Endothelial cell of umbilical vein (primary cell): ENCODE data around the gene SLC4A2. TPM values are rescaled to one million over a fixed set of nuclear protein-coding genes. Genes with fewer than 3 reads are reported as not detected.
A peak's percentile ranks its signal among the peaks of the same experiment; 100 is the strongest.

Source experiments
- BruUV-seq: library from RNA; stranded (reverse); fragments of 400-500 nt; replicated peaks from 2 replicates; lab custom pipeline; 2021; lab: Mats Ljungman, UMichigan
- CTCF ChIA-PET: fragments of 300-600, 350-600 bp; sonication (Branson Sonifier 250); formaldehyde crosslinking; loops from one replicate; lab custom pipeline; 2021; ENCODE audit warnings: antibody characterized with exemption, inconsistent platforms; lab: Charles Lee
- POLR2A ChIA-PET: fragments of 300-600, 350-600 bp; sonication (Branson Sonifier 250); formaldehyde crosslinking; loops from one replicate; lab custom pipeline; 2021; ENCODE audit warnings: antibody characterized with exemption, inconsistent platforms; lab: Charles Lee
- DNase-seq: peaks from one replicate; pipeline ENCODE4 v3.0.0-alpha.2; 2011; ENCODE audit warnings: low read depth, low spot score
- FAIRE-seq: peaks from 2 replicates; lab custom pipeline; 2011; peaks lifted over from hg19 to GRCh38; lab: Jason Lieb, UNC
- H2AFZ ChIP-seq: 2 replicates; pipeline ENCODE4 v1.6.0; 2012; ENCODE audit warnings: low read depth, low read length, control low read depth, inconsistent platforms
- H3K27ac ChIP-seq: 2 replicates; pipeline ENCODE4 v1.5.1; 2011; ENCODE audit warnings: low read depth, mild to moderate bottlenecking, control low read depth, low read length, moderate library complexity; ENCODE audit not compliant: insufficient read depth
- H3K27me3 ChIP-seq, 2 experiments: 2 replicates each; pipeline versions ENCODE4 v1.6.0 to v1.6.1; 2011; ENCODE audit warnings: low read length in 2 of 2, mixed read lengths in 1 of 2; ENCODE audit not compliant: control insufficient read depth in 2 of 2, insufficient read depth in 2 of 2
- H3K36me3 ChIP-seq, 2 experiments: 2 replicates in 1 of 2; 3 replicates in 1 of 2; pipeline ENCODE4 v1.5.1; 2011; ENCODE audit warnings: low read length in 2 of 2, mild to moderate bottlenecking in 1 of 2, moderate library complexity in 1 of 2; ENCODE audit not compliant: control insufficient read depth in 2 of 2, insufficient read depth in 2 of 2; ENCODE audit errors: extremely low read depth in 1 of 2
- H3K4me1 ChIP-seq: 3 replicates; pipeline ENCODE4 v1.5.1; 2011; ENCODE audit warnings: mild to moderate bottlenecking, low read length; ENCODE audit not compliant: control insufficient read depth, insufficient read depth; ENCODE audit errors: extremely low read depth
- H3K4me2 ChIP-seq: 2 replicates; pipeline ENCODE4 v1.6.1; 2011; ENCODE audit warnings: low read length, control low read depth, mixed read lengths; ENCODE audit not compliant: insufficient read depth
- H3K4me3 ChIP-seq, 3 experiments: fragments of 200-600 bp in 1 of 3; sonication (generic), shearing (Covaris generic) in 1 of 3; replicated peaks in 1 of 3; 2 replicates each; pipeline ENCODE4 v1.5.1; 2011 to 2016; ENCODE audit warnings: control low read depth in 3 of 3, low read length in 3 of 3, mild to moderate bottlenecking in 2 of 3, inconsistent platforms in 1 of 3, low read depth in 1 of 3, moderate library complexity in 1 of 3; ENCODE audit not compliant: insufficient read depth in 1 of 3
- H3K79me2 ChIP-seq: 2 replicates; pipeline ENCODE4 v1.6.0; 2012; ENCODE audit warnings: low read length, inconsistent platforms; ENCODE audit not compliant: control insufficient read depth, insufficient read depth
- H3K9ac ChIP-seq: replicated peaks from 2 replicates; pipeline ENCODE3; 2011; ENCODE audit warnings: low read length, control low read depth; ENCODE audit not compliant: insufficient read depth; ENCODE audit errors: extremely low read depth
- H3K9me1 ChIP-seq: replicated peaks from 3 replicates; pipeline ENCODE4 v1.6.0; 2011; ENCODE audit warnings: mild to moderate bottlenecking, low read length; ENCODE audit not compliant: control insufficient read depth, insufficient read depth; ENCODE audit errors: extremely low read depth
- H3K9me3 ChIP-seq: replicated peaks from 2 replicates; pipeline ENCODE4 v1.5.1; 2012; ENCODE audit warnings: low read length, inconsistent platforms; ENCODE audit not compliant: control insufficient read depth, insufficient read depth
- H4K20me1 ChIP-seq: replicated peaks from 2 replicates; pipeline ENCODE3; 2011; ENCODE audit warnings: mild to moderate bottlenecking, low read length; ENCODE audit not compliant: control insufficient read depth, insufficient read depth; ENCODE audit errors: extremely low read depth
- EZH2 ChIP-seq: IDR thresholded peaks from 2 replicates; pipeline ENCODE4 v1.6.1; 2012; ENCODE audit warnings: borderline replicate concordance, low read depth, mild to moderate bottlenecking, moderate library complexity, low read length, inconsistent platforms; ENCODE audit not compliant: severe bottlenecking
- FOS ChIP-seq: IDR thresholded peaks from 2 replicates; pipeline ENCODE4 v1.6.1; 2011; ENCODE audit warnings: mild to moderate bottlenecking, low read length, moderate library complexity, borderline replicate concordance; ENCODE audit not compliant: insufficient read depth
- GATA2 ChIP-seq: IDR thresholded peaks from 2 replicates; pipeline ENCODE4 v1.7.0; 2011; ENCODE audit warnings: low read depth, mild to moderate bottlenecking, moderate library complexity, mixed read lengths, low read length; ENCODE audit not compliant: insufficient read length, insufficient read depth
- JUN ChIP-seq: IDR thresholded peaks from 2 replicates; pipeline ENCODE4 v1.6.1; 2011; ENCODE audit warnings: borderline replicate concordance, low read depth; ENCODE audit not compliant: insufficient read length, insufficient read depth
- MYC ChIP-seq: IDR thresholded peaks from one replicate; pipeline ENCODE4 v1.6.1; 2011; ENCODE audit warnings: mild to moderate bottlenecking, low read depth, low read length
- POLR2A ChIP-seq: IDR thresholded peaks from 2 replicates; pipeline ENCODE4 v1.6.1; 2012; ENCODE audit warnings: low read depth, mild to moderate bottlenecking, control low read depth, low read length
- POLR2AphosphoS5 ChIP-seq: IDR thresholded peaks from 2 replicates; pipeline ENCODE4 v1.6.1; 2012; ENCODE audit warnings: low read depth, mild to moderate bottlenecking, control low read depth, low read length, moderate library complexity; ENCODE audit not compliant: insufficient read depth
- dilution Hi-C: fragments of 300-500 bp; cut with MboI; formaldehyde crosslinking; loops from one replicate; pipeline ENCODE4 v1.15.0; 2019; ENCODE audit warnings: low sequenced_read_pairs; ENCODE audit not compliant: extremely low pct_ligation_motif_present
- intact Hi-C: fragments of 100-400 bp; cut with micrococcal nuclease; formaldehyde crosslinking; loops from one replicate; pipeline ENCODE4 v1.10.0; 2022
- polyA plus RNA-seq, 4 experiments: library from polyadenylated mRNA; depleted of rRNA in 3 of 4; stranded (reverse) in 3 of 4; unstranded in 1 of 4; fragments of >200 nt; gene quantifications; 2 replicates each; pipeline versions ENCODE4 v1.2.1 to v1.2.3, GENCODE V29; 2011 to 2012; ENCODE audit warnings: missing spikeins in 1 of 4
- total RNA-seq: library from RNA; stranded (reverse); gene quantifications from 2 replicates; pipeline ENCODE4 v1.2.3, GENCODE V29; 2021
- TF ChIP-seq, protein P1 (sequence below), 2 donors: IDR thresholded peaks; 1 replicate in 1 of 2; 2 replicates in 1 of 2; pipeline ENCODE4 v1.5.1; 2011; ENCODE audit warnings: low read length in 2 of 2, mild to moderate bottlenecking in 2 of 2, moderate library complexity in 2 of 2, control low read depth in 1 of 2, inconsistent platforms in 1 of 2, low read depth in 1 of 2; ENCODE audit not compliant: insufficient read depth in 1 of 2; ENCODE audit errors: extremely low read depth in 1 of 2
- TF ChIP-seq, protein P2 (sequence below): IDR thresholded peaks from 2 replicates; pipeline ENCODE4 v1.6.1; 2011; ENCODE audit not compliant: insufficient read depth, insufficient read length

The SLC4A2 gene
- total and polyA plus RNA-seq, 2 donors (not counting 3 experiments of a cell fraction or from before 2014, with no cell fraction given) = 108 to 172 TPM

DNA sequence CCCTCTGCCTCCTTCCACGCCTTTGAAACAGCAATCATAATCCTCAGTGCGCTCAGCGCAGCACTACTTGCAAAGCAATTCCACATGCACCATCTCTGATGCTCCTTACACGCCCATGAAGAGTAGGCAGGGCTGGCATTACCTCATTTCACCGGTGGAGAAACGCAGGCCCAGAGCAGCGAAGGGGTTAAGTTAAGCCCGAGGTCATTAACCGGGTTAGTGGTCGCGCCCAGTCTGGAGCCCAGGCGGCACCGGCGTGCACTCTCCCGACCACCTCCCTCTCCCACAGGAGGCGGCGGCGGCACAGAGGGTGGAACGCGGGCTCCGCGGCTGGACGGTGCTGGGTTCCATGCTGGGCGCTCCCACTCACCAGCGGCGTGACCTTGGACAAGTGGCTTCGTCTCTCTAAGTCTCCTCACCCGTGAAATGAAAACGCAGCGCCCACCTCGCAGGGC lies 20.7 kb downstream of the SLC4A2 start:
- peak overlapping the region; percentile 53 for H3K27ac ChIP-seq
- H2AFZ ChIP-seq = peak overlapping the region; percentile 39
- FAIRE-seq (no peak), DNase-seq (no peak)
- no peaks in the 10 kb centered on the region for H3K9me1 ChIP-seq
- H3K9ac ChIP-seq = peak overlapping the region; percentile 88
- ChIA-PET CTCF (interaction anchor here (0.9 to 1.4 kb wide), 8 partner anchors 8 to 553 kb away, joined by 3 to 6 read pairs (median 4); no protein-coding TSS in a partner anchor), POLR2A (interaction anchor here (1.0 kb wide), 1 partner anchor 13 kb away, joined by 7 read pairs; no protein-coding TSS in a partner anchor)
- peaks cover 28% of the 10 kb centered on the region for H3K79me2 ChIP-seq
- peaks cover 2 to 8% of the 10 kb centered on the region in 2 experiments for H3K36me3 ChIP-seq
- peak overlapping the region; percentile 69 for H3K4me2 ChIP-seq
- H3K27me3 ChIP-seq = no peaks in the 10 kb centered on the region
- no peaks in the 10 kb centered on the region for H4K20me1 ChIP-seq
- peaks cover 34% of the 10 kb centered on the region for H3K4me1 ChIP-seq
- peak overlapping the region; percentile 29 to 75 (median 53) for H3K4me3 ChIP-seq
- TF ChIP-seq GATA2 (no peak), JUN (no peak), POLR2AphosphoS5 (no peak), MYC (no peak), EZH2 (no peak), POLR2A (no peak), FOS (no peak)
- TF ChIP-seq, protein P1, sequence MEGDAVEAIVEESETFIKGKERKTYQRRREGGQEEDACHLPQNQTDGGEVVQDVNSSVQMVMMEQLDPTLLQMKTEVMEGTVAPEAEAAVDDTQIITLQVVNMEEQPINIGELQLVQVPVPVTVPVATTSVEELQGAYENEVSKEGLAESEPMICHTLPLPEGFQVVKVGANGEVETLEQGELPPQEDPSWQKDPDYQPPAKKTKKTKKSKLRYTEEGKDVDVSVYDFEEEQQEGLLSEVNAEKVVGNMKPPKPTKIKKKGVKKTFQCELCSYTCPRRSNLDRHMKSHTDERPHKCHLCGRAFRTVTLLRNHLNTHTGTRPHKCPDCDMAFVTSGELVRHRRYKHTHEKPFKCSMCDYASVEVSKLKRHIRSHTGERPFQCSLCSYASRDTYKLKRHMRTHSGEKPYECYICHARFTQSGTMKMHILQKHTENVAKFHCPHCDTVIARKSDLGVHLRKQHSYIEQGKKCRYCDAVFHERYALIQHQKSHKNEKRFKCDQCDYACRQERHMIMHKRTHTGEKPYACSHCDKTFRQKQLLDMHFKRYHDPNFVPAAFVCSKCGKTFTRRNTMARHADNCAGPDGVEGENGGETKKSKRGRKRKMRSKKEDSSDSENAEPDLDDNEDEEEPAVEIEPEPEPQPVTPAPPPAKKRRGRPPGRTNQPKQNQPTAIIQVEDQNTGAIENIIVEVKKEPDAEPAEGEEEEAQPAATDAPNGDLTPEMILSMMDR (IDR thresholded peaks at IDR 0.05; ENCODE audit: extremely low read depth in 1 of 2, insufficient read depth in 1 of 2, low read depth in 1 of 2, low read length in 2 of 2) = no peak
- TF ChIP-seq, protein P2, sequence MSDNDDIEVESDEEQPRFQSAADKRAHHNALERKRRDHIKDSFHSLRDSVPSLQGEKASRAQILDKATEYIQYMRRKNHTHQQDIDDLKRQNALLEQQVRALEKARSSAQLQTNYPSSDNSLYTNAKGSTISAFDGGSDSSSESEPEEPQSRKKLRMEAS = no peak
- dilution Hi-C loops (no loop called here), intact Hi-C loops (loop anchor here (1.0 kb wide), 4 partner anchors 9 to 52 kb away; partner anchors contain the start of gene ABCB8)
- no peaks in the 10 kb centered on the region for H3K9me3 ChIP-seq
- TSS peak; percentile 15 for BruUV-seq
